Vagina (tissue), 2 donors: ENCODE measurements around the gene KLF6. TPM values are rescaled to one million over a fixed set of nuclear protein-coding genes. Genes with fewer than 3 reads are reported as not detected.

ENCODE experiments used
- DNase-seq, 2 donors: peaks; one replicate each; pipeline ENCODE4 v3.0.0-alpha.2; 2017; ENCODE audit errors: extremely low spot score in 2 of 2
- H3K27ac ChIP-seq: fragments of 200-600 bp; sonication (generic); one replicate; pipeline ENCODE4 v1.5.1; 2019
- H3K27me3 ChIP-seq: fragments of 200-600 bp; sonication (generic); one replicate; pipeline ENCODE4 v1.5.1; 2019
- H3K36me3 ChIP-seq, 2 donors: fragments of 200-600 bp; sonication (generic); one replicate each; pipeline ENCODE4 v1.5.1; 2017 to 2019
- H3K4me1 ChIP-seq: fragments of 200-600 bp; sonication (generic); one replicate; pipeline ENCODE4 v1.5.1; 2019
- H3K4me3 ChIP-seq, 2 donors: fragments of 200-600 bp; sonication (generic); 1 replicate in 1 of 2; 2 replicates in 1 of 2; pipeline ENCODE4 v1.5.1; 2016 to 2019
- H3K9me3 ChIP-seq: fragments of 200-600 bp; sonication (generic); one replicate; pipeline ENCODE4 v1.5.1; 2019
- POLR2A ChIP-seq, 2 donors: fragments of 450-650 bp; IDR thresholded peaks; one replicate each; pipeline ENCODE4 v1.6.1; 2017; ENCODE audit warnings: antibody characterized with exemption in 2 of 2, mild to moderate bottlenecking in 2 of 2, moderate library complexity in 2 of 2
- POLR2AphosphoS5 ChIP-seq, 2 donors: sonication (generic); formaldehyde crosslinking; IDR thresholded peaks; one replicate each; pipeline ENCODE4 v1.9.0; 2017; ENCODE audit warnings: antibody characterized with exemption in 2 of 2, mild to moderate bottlenecking in 2 of 2, low read depth in 1 of 2; ENCODE audit not compliant: insufficient read depth in 1 of 2
- intact Hi-C: fragments of 100-400 bp; cut with DNase I; formaldehyde crosslinking; loops from one replicate; pipeline ENCODE4 v1.15.1; 2023
- total RNA-seq: library from RNA; depleted of rRNA; stranded (reverse); fragments of >200 nt; gene quantifications from one replicate; pipeline ENCODE4 v1.2.3, GENCODE V29; 2016
- TF ChIP-seq, protein P1 (sequence below), 3 experiments: fragments of 450-650 bp in 2 of 3; fragments of 200-600 bp in 1 of 3; sonication (generic) in 1 of 3; IDR thresholded peaks; one replicate each; pipeline ENCODE4 v1.5.1; 2017 to 2019; ENCODE audit warnings: antibody characterized with exemption in 3 of 3, mild to moderate bottlenecking in 2 of 3, moderate library complexity in 2 of 3

Gene KLF6
- total RNA-seq, 1 donor from 2014 or later: 145 TPM

DNA sequence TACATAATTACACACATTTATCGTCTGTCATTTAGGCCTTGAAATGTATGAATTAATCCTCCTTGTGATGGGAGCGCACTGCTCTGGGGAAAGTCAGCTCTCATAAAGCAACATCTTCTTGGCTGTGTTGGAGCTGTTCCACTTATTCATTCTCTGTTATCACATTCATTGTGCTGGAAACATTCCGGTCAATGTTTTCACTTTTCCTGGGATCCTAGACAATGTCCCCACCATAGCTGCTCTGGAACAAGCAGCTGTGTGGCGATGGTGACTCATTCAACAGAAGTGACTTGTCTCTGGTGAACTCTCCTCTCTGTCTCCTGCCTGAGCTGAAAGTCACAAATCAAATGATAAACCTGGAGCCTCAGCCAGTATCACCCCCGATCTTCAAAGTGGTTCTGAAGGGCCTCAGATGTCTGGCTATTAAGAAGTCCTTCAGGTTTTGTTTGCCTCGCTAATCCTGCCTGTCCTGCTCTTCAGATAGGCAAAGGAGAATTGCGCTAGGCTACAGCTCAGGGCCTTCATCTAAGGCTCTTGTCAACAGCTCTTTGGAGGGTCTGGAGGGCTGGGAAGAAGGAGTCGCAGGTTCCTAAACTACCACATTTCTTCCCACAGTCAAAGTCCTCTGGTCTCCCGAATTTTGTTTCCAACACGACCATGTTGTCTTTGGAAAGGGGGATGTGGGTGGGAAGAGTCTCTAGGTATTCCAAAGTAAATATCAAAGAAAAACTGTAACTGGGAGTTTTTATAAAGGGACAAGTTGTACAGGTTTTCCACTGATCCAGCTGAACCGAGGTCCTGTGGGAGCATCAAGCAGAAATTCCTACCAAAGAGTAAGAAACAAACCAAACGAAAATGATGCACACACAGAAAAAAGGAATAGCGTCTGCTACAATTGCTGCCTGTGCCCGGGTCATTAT lies 29.3 kb downstream of the KLF6 start:
- H3K27me3 ChIP-seq: no peaks in the 10 kb centered on the region
- no peak overlapping the region for H3K4me3 ChIP-seq
- intact Hi-C loops: no loop called here
- no peak overlapping the region for H3K27ac ChIP-seq
- no peaks in the 10 kb centered on the region for H3K9me3 ChIP-seq
- H3K36me3 ChIP-seq: no peaks in the 10 kb centered on the region
- TF ChIP-seq POLR2A (IDR thresholded peaks at IDR 0.05) (no peak), POLR2AphosphoS5 (IDR thresholded peaks at IDR 0.05; ENCODE audit: insufficient read depth in 1 of 2, low read depth in 1 of 2) (no peak)
- TF ChIP-seq, protein P1, sequence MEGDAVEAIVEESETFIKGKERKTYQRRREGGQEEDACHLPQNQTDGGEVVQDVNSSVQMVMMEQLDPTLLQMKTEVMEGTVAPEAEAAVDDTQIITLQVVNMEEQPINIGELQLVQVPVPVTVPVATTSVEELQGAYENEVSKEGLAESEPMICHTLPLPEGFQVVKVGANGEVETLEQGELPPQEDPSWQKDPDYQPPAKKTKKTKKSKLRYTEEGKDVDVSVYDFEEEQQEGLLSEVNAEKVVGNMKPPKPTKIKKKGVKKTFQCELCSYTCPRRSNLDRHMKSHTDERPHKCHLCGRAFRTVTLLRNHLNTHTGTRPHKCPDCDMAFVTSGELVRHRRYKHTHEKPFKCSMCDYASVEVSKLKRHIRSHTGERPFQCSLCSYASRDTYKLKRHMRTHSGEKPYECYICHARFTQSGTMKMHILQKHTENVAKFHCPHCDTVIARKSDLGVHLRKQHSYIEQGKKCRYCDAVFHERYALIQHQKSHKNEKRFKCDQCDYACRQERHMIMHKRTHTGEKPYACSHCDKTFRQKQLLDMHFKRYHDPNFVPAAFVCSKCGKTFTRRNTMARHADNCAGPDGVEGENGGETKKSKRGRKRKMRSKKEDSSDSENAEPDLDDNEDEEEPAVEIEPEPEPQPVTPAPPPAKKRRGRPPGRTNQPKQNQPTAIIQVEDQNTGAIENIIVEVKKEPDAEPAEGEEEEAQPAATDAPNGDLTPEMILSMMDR (IDR thresholded peaks at IDR 0.05): no peak
- H3K4me1 ChIP-seq: peaks cover 15% of the 10 kb centered on the region
- peak in 1 of 2 donors; percentile 83 for DNase-seq

DNA sequence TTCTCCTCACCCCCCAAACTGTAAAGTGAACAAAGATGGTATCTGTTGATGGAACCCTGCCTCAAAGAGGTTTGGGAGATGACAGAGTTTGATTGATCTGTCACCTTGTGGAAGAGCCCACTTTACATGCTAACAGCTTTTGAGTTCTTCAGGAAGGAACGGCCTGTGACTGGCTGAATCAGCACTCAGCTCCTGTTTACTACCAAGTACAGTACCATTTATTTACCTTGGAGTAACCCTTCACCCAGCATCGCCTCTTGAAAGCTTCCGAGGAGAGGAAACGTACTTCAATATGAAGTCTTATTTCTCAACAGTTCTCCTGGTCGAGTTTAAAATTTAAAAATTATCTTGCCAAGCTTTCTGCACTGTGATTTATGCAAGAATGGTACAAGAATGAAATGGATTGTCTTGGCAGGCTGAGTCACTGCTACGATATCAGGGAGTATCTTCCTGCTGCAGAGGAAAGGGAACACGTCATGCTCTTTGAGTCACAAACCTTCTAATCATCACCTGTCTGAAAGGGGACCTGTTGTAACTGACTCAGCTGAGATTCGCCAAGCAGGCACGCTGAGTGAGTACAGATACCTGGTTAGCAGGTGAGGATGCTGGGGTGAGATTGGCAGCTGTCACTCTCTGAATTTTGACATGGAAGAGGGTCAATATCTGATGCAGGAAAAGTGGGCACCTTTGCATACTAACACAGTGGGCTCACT lies 30.1 kb downstream of the KLF6 start:
- H3K36me3 ChIP-seq: no peaks in the 10 kb centered on the region
- peak in 1 of 2 donors; percentile 90 for TF ChIP-seq POLR2AphosphoS5 (IDR thresholded peaks at IDR 0.05; ENCODE audit: insufficient read depth in 1 of 2, low read depth in 1 of 2)
- TF ChIP-seq, protein P1 (IDR thresholded peaks at IDR 0.05): no peak
- H3K9me3 ChIP-seq: no peaks in the 10 kb centered on the region
- no peak overlapping the region for H3K27ac ChIP-seq
- H3K4me1 ChIP-seq: peaks cover 23% of the 10 kb centered on the region
- H3K4me3 ChIP-seq: no peak overlapping the region
- no peaks in the 10 kb centered on the region for H3K27me3 ChIP-seq
- intact Hi-C loops: no loop called here
- peak in 1 of 2 donors; percentile 87 for DNase-seq

DNA sequence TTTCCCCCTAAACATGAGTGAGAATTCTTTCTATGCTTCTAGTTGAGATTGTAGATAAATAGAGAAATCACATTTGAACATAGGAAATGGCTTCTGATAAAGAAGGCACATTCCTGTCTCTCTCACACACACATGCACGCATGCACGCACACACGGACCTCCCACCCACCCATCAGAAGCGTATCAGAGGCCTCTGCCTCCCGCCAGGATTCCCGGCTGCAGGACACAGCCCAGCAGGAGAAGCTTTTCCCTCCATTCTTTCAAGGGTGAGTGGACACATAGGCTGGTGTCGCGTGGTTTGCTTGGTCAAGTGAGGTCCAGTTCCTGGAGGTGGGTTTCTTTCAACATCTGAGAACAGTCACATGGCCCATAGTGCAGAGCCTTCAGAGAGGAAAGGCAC lies 34.2 kb downstream of the KLF6 start:
- Histone ChIP-seq H3K9me3 (no peaks in the 10 kb centered on the region), H3K36me3 (no peaks in the 10 kb centered on the region), H3K27ac (no peak overlapping the region), H3K4me3 (no peak overlapping the region), H3K27me3 (no peaks in the 10 kb centered on the region), H3K4me1 (peaks cover 25% of the 10 kb centered on the region)
- TF ChIP-seq POLR2AphosphoS5 (IDR thresholded peaks at IDR 0.05; ENCODE audit: insufficient read depth in 1 of 2, low read depth in 1 of 2) (no peak), POLR2A (IDR thresholded peaks at IDR 0.05) (no peak)
- TF ChIP-seq, protein P1 (IDR thresholded peaks at IDR 0.05): no peak
- intact Hi-C loops: no loop called here
- DNase-seq: no peak

DNA sequence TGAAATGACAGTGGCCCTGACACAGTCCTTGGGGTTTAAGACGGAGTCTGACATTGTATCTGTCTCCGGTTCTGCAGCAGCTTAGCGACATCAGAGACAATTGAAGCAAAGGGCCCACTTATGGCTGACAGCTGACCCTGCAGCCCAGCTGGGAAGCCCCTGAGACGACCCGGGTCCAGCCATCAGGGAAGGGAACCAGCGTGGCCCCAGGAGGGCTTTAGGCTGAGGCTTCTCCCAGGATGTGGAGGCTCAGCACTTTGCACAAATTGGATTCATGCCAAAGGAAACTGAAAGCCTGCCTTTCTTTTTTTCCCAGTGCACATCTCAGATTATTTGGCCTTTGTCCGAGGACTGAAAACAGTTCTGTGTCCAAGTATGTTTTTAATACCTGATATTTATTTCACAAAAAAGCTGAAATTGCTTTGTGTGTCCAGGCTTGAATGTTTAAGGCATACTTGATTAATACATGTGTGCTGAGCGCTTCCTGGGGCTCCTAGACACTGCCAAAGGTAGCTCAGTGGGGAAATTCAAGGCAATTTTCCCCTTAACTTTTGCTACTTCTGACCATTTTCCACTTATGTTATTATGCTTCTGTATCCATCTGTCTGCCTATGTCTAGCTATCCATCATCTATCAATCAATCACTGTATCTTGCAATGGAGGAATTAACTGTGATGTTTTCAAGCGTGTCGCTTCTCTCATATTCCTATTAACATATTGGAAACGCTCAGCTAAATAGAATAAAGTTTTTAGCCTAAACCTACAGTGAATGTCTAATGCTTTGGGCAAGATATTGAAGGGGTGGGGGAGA lies 34.8 kb downstream of the KLF6 start:
- peak overlapping the region; percentile 64 for H3K27ac ChIP-seq
- H3K4me1 ChIP-seq: peaks cover 25% of the 10 kb centered on the region
- H3K4me3 ChIP-seq: no peak overlapping the region
- TF ChIP-seq POLR2AphosphoS5 (IDR thresholded peaks at IDR 0.05; ENCODE audit: insufficient read depth in 1 of 2, low read depth in 1 of 2): peak in 1 of 2 donors; percentile 60
- TF ChIP-seq, protein P1 (IDR thresholded peaks at IDR 0.05): no peak
- H3K27me3 ChIP-seq: no peaks in the 10 kb centered on the region
- H3K9me3 ChIP-seq: no peaks in the 10 kb centered on the region
- no peak for DNase-seq
- intact Hi-C loops: no loop called here
- no peaks in the 10 kb centered on the region for H3K36me3 ChIP-seq
